ENCODE results near the gene NYAP2.

Gene NYAP2

GRCh38 chr2:225598897-225599296 lies 199.4 kb downstream of the NYAP2 start:
- Histone ChIP-seq H3K36me3 (ENCODE audit: control insufficient read depth in 1 of 2, insufficient read depth in 2 of 2, low read length in 2 of 2) (no peaks in the 10 kb centered on the region), H3K4me1 (ENCODE audit: control insufficient read depth in 1 of 2, insufficient read depth in 2 of 2, low read length in 2 of 2) (no peaks in the 10 kb centered on the region), H3K27me3 (ENCODE audit: low read depth, low read length) (no peaks in the 10 kb centered on the region), H3K9me3 (ENCODE audit: control insufficient read depth in 1 of 2, low read length in 2 of 2) (peaks cover 0 to 2% of the 10 kb centered on the region in 2 donors), H3K4me3 (ENCODE audit: low read depth in 1 of 2, low read length in 2 of 2) (no peak overlapping the region), H3K27ac (ENCODE audit: low read length) (no peak overlapping the region)

- Histone ChIP-seq H3K9me3 (ENCODE audit: control insufficient read depth in 1 of 2, low read length in 2 of 2) (peaks cover 0 to 2% of the 10 kb centered on the region in 2 donors), H3K27ac (ENCODE audit: low read length) (no peak overlapping the region), H3K27me3 (ENCODE audit: low read depth, low read length) (no peaks in the 10 kb centered on the region), H3K4me1 (ENCODE audit: control insufficient read depth in 1 of 2, insufficient read depth in 2 of 2, low read length in 2 of 2) (no peaks in the 10 kb centered on the region), H3K36me3 (ENCODE audit: control insufficient read depth in 1 of 2, insufficient read depth in 2 of 2, low read length in 2 of 2) (no peaks in the 10 kb centered on the region), H3K4me3 (ENCODE audit: low read depth in 1 of 2, low read length in 2 of 2) (no peak overlapping the region)
These were observed 200.3 kb downstream of the NYAP2 start for GRCh38 chr2:225599856-225600255.

- Histone ChIP-seq H3K27ac (ENCODE audit: low read length) (no peak overlapping the region), H3K4me3 (ENCODE audit: low read depth in 1 of 2, low read length in 2 of 2) (no peak overlapping the region), H3K36me3 (ENCODE audit: control insufficient read depth in 1 of 2, insufficient read depth in 2 of 2, low read length in 2 of 2) (no peaks in the 10 kb centered on the region)
These were observed 200.9 kb downstream of the NYAP2 start for GRCh38 chr2:225600444-225600843.

GRCh38 chr2:225600865-225601264 lies 201.4 kb downstream of the NYAP2 start:
- no peak overlapping the region for H3K4me3 ChIP-seq (ENCODE audit: low read depth in 1 of 2, low read length in 2 of 2)
- peaks cover 0 to 2% of the 10 kb centered on the region in 2 donors for H3K9me3 ChIP-seq (ENCODE audit: control insufficient read depth in 1 of 2, low read length in 2 of 2)
- H3K4me1 ChIP-seq (ENCODE audit: control insufficient read depth in 1 of 2, insufficient read depth in 2 of 2, low read length in 2 of 2): no peaks in the 10 kb centered on the region
- no peak overlapping the region for H3K27ac ChIP-seq (ENCODE audit: low read length)
- no peaks in the 10 kb centered on the region for H3K36me3 ChIP-seq (ENCODE audit: control insufficient read depth in 1 of 2, insufficient read depth in 2 of 2, low read length in 2 of 2)
- H3K27me3 ChIP-seq (ENCODE audit: low read depth, low read length): no peaks in the 10 kb centered on the region

More at GRCh38 chr2:225600444-225600843, 200.9 kb downstream of the NYAP2 start:
- H3K9me3 ChIP-seq (ENCODE audit: control insufficient read depth in 1 of 2, low read length in 2 of 2): peaks cover 0 to 2% of the 10 kb centered on the region in 2 donors
- H3K27me3 ChIP-seq (ENCODE audit: low read depth, low read length): no peaks in the 10 kb centered on the region
- no peaks in the 10 kb centered on the region for H3K4me1 ChIP-seq (ENCODE audit: control insufficient read depth in 1 of 2, insufficient read depth in 2 of 2, low read length in 2 of 2)

GRCh38 chr2:225602205-225602604 lies 202.7 kb downstream of the NYAP2 start:
- Histone ChIP-seq H3K36me3 (ENCODE audit: control insufficient read depth in 1 of 2, insufficient read depth in 2 of 2, low read length in 2 of 2) (no peaks in the 10 kb centered on the region), H3K27me3 (ENCODE audit: low read depth, low read length) (no peaks in the 10 kb centered on the region), H3K4me3 (ENCODE audit: low read depth in 1 of 2, low read length in 2 of 2) (no peak overlapping the region), H3K27ac (ENCODE audit: low read length) (no peak overlapping the region), H3K4me1 (ENCODE audit: control insufficient read depth in 1 of 2, insufficient read depth in 2 of 2, low read length in 2 of 2) (no peaks in the 10 kb centered on the region), H3K9me3 (ENCODE audit: control insufficient read depth in 1 of 2, low read length in 2 of 2) (peaks cover 0 to 2% of the 10 kb centered on the region in 2 donors)

GRCh38 chr2:225608136-225608535 lies 208.6 kb downstream of the NYAP2 start:
- Histone ChIP-seq H3K4me1 (ENCODE audit: control insufficient read depth in 1 of 2, insufficient read depth in 2 of 2, low read length in 2 of 2) (no peaks in the 10 kb centered on the region), H3K9me3 (ENCODE audit: control insufficient read depth in 1 of 2, low read length in 2 of 2) (no peaks in the 10 kb centered on the region), H3K36me3 (ENCODE audit: control insufficient read depth in 1 of 2, insufficient read depth in 2 of 2, low read length in 2 of 2) (no peaks in the 10 kb centered on the region), H3K27ac (ENCODE audit: low read length) (no peak overlapping the region), H3K27me3 (ENCODE audit: low read depth, low read length) (no peaks in the 10 kb centered on the region), H3K4me3 (ENCODE audit: low read depth in 1 of 2, low read length in 2 of 2) (no peak overlapping the region)

GRCh38 chr2:225612636-225613035 lies 213.1 kb downstream of the NYAP2 start:
- H3K27me3 ChIP-seq (ENCODE audit: low read depth, low read length): no peaks in the 10 kb centered on the region
- no peak overlapping the region for H3K27ac ChIP-seq (ENCODE audit: low read length)
- no peak overlapping the region for H3K4me3 ChIP-seq (ENCODE audit: low read depth in 1 of 2, low read length in 2 of 2)
- no peaks in the 10 kb centered on the region for H3K4me1 ChIP-seq (ENCODE audit: control insufficient read depth in 1 of 2, insufficient read depth in 2 of 2, low read length in 2 of 2)
- H3K9me3 ChIP-seq (ENCODE audit: control insufficient read depth in 1 of 2, low read length in 2 of 2): no peaks in the 10 kb centered on the region
- H3K36me3 ChIP-seq (ENCODE audit: control insufficient read depth in 1 of 2, insufficient read depth in 2 of 2, low read length in 2 of 2): no peaks in the 10 kb centered on the region

- H3K4me3 ChIP-seq (ENCODE audit: low read depth in 1 of 2, low read length in 2 of 2): no peak overlapping the region
- H3K4me1 ChIP-seq (ENCODE audit: control insufficient read depth in 1 of 2, insufficient read depth in 2 of 2, low read length in 2 of 2): no peaks in the 10 kb centered on the region
- H3K27me3 ChIP-seq (ENCODE audit: low read depth, low read length): no peaks in the 10 kb centered on the region
- H3K27ac ChIP-seq (ENCODE audit: low read length): no peak overlapping the region
- no peaks in the 10 kb centered on the region for H3K36me3 ChIP-seq (ENCODE audit: control insufficient read depth in 1 of 2, insufficient read depth in 2 of 2, low read length in 2 of 2)
- H3K9me3 ChIP-seq (ENCODE audit: control insufficient read depth in 1 of 2, low read length in 2 of 2): no peaks in the 10 kb centered on the region
These were observed 215.4 kb downstream of the NYAP2 start for GRCh38 chr2:225614915-225615314.

- Histone ChIP-seq H3K4me3 (ENCODE audit: low read depth in 1 of 2, low read length in 2 of 2) (no peak overlapping the region), H3K27me3 (ENCODE audit: low read depth, low read length) (no peaks in the 10 kb centered on the region), H3K9me3 (ENCODE audit: control insufficient read depth in 1 of 2, low read length in 2 of 2) (no peaks in the 10 kb centered on the region), H3K27ac (ENCODE audit: low read length) (no peak overlapping the region), H3K36me3 (ENCODE audit: control insufficient read depth in 1 of 2, insufficient read depth in 2 of 2, low read length in 2 of 2) (no peaks in the 10 kb centered on the region), H3K4me1 (ENCODE audit: control insufficient read depth in 1 of 2, insufficient read depth in 2 of 2, low read length in 2 of 2) (no peaks in the 10 kb centered on the region)
These were observed 216.0 kb downstream of the NYAP2 start for GRCh38 chr2:225615514-225615913.

- Histone ChIP-seq H3K4me1 (ENCODE audit: control insufficient read depth in 1 of 2, insufficient read depth in 2 of 2, low read length in 2 of 2) (no peaks in the 10 kb centered on the region), H3K27me3 (ENCODE audit: low read depth, low read length) (no peaks in the 10 kb centered on the region), H3K27ac (ENCODE audit: low read length) (no peak overlapping the region), H3K4me3 (ENCODE audit: low read depth in 1 of 2, low read length in 2 of 2) (no peak overlapping the region), H3K9me3 (ENCODE audit: control insufficient read depth in 1 of 2, low read length in 2 of 2) (no peaks in the 10 kb centered on the region), H3K36me3 (ENCODE audit: control insufficient read depth in 1 of 2, insufficient read depth in 2 of 2, low read length in 2 of 2) (no peaks in the 10 kb centered on the region)
These were observed 216.9 kb downstream of the NYAP2 start for GRCh38 chr2:225616372-225616771.

GRCh38 chr2:225616848-225617247 lies 217.3 kb downstream of the NYAP2 start:
- Histone ChIP-seq H3K36me3 (ENCODE audit: control insufficient read depth in 1 of 2, insufficient read depth in 2 of 2, low read length in 2 of 2) (no peaks in the 10 kb centered on the region), H3K27ac (ENCODE audit: low read length) (no peak overlapping the region), H3K4me3 (ENCODE audit: low read depth in 1 of 2, low read length in 2 of 2) (no peak overlapping the region), H3K9me3 (ENCODE audit: control insufficient read depth in 1 of 2, low read length in 2 of 2) (no peaks in the 10 kb centered on the region), H3K4me1 (ENCODE audit: control insufficient read depth in 1 of 2, insufficient read depth in 2 of 2, low read length in 2 of 2) (no peaks in the 10 kb centered on the region), H3K27me3 (ENCODE audit: low read depth, low read length) (no peaks in the 10 kb centered on the region)

GRCh38 chr2:225620227-225620626 lies 220.7 kb downstream of the NYAP2 start:
- H3K9me3 ChIP-seq (ENCODE audit: control insufficient read depth in 1 of 2, low read length in 2 of 2): no peaks in the 10 kb centered on the region
- no peak overlapping the region for H3K4me3 ChIP-seq (ENCODE audit: low read depth in 1 of 2, low read length in 2 of 2)
- H3K27ac ChIP-seq (ENCODE audit: low read length): no peak overlapping the region

More at GRCh38 chr2:225620227-225620626, 220.7 kb downstream of the NYAP2 start:
- no peaks in the 10 kb centered on the region for H3K4me1 ChIP-seq (ENCODE audit: control insufficient read depth in 1 of 2, insufficient read depth in 2 of 2, low read length in 2 of 2)
- no peaks in the 10 kb centered on the region for H3K36me3 ChIP-seq (ENCODE audit: control insufficient read depth in 1 of 2, insufficient read depth in 2 of 2, low read length in 2 of 2)
- no peaks in the 10 kb centered on the region for H3K27me3 ChIP-seq (ENCODE audit: low read depth, low read length)

Data from muscle layer of duodenum (tissue), 2 donors.